GM12875 (cell line): ENCODE data around the gene ELP4.
"Not testable (repeated sequence)": the region's sequence is repeated elsewhere in the genome, so short reads cannot be mapped to it uniquely, and the experiment has no call there.

Source experiments
- H3K4me3 ChIP-seq: one replicate; pipeline ENCODE4 v1.5.1; 2011; ENCODE audit warnings: low read depth, low read length, control low read depth
- CTCF ChIP-seq: IDR thresholded peaks from 2 replicates; pipeline ENCODE4 v1.5.1; 2011; ENCODE audit warnings: low read depth, mild to moderate bottlenecking, control low read depth, inconsistent platforms, low read length, moderate library complexity, borderline replicate concordance; ENCODE audit not compliant: insufficient read depth

ELP4 gene

GRCh38 chr11:31535479-31535878, 25.9 kb downstream of the ELP4 start:
- no peak for TF ChIP-seq CTCF

GRCh38 chr11:31542862-31543261, 33.3 kb downstream of the ELP4 start:
- H3K4me3 ChIP-seq: no peak overlapping the region
- TF ChIP-seq CTCF: no peak

More at GRCh38 chr11:31535479-31535878, 25.9 kb downstream of the ELP4 start:
- H3K4me3 ChIP-seq: no peak overlapping the region

GRCh38 chr11:31555938-31556337, 46.4 kb downstream of the ELP4 start:
- no peak for TF ChIP-seq CTCF
- H3K4me3 ChIP-seq: no peak overlapping the region

GRCh38 chr11:31558001-31558400, 48.4 kb downstream of the ELP4 start:
- no peak for TF ChIP-seq CTCF

GRCh38 chr11:31560842-31561476, 51.4 kb downstream of the ELP4 start:
- no peak for TF ChIP-seq CTCF

More at GRCh38 chr11:31558001-31558400, 48.4 kb downstream of the ELP4 start:
- H3K4me3 ChIP-seq: no peak overlapping the region

GRCh38 chr11:31564517-31564916, 55.0 kb downstream of the ELP4 start:
- H3K4me3 ChIP-seq: not testable (repeated sequence)

More at GRCh38 chr11:31560842-31561476, 51.4 kb downstream of the ELP4 start:
- no peak overlapping the region for H3K4me3 ChIP-seq

GRCh38 chr11:31574133-31574532, 64.6 kb downstream of the ELP4 start:
- not testable (repeated sequence) for H3K4me3 ChIP-seq

GRCh38 chr11:31575764-31576163, 66.2 kb downstream of the ELP4 start:
- H3K4me3 ChIP-seq: not testable (repeated sequence)

- not testable (repeated sequence) for H3K4me3 ChIP-seq
Measured at GRCh38 chr11:31579412-31579811, 69.8 kb downstream of the ELP4 start.
